ENCODE data around the gene FTCDNL1.

DNA sequence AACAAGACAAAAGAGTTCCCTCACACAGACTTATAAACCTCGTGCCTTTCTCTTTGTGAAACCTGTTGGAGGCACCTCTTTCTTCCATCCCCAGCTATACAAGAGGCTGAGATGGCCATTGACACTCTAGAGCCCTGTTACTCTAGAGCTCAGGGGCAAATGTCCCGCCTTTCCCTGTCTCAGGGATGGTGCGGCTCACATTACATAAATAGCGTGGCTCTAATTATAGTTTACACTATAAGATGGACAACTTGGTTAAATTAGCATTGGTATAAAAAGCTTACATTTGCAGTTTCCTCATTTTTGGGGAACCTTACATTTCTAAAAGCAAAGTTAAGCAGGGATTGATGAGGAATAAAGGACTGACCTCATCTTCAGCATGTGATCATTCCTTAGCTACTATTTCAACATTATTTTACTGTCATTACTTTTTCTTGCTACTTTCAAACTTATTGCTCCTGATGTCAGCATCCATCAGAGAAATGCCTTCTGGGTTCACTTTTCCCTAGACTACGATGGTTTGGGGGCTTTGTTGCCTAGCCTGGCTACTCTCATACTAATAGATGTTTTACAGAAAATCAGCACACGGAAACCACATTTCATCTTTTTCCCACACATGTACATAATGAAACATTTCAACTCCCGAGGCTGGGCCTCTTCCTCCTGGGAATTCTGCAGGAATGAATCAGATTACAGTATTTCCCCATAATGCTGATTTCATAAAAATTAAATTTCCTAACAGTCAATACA is 40.4 kb downstream of the FTCDNL1 start:
- no peak for TF ChIP-seq POLR2A (IDR thresholded peaks at IDR 0.05)
- TF ChIP-seq, protein P1, sequence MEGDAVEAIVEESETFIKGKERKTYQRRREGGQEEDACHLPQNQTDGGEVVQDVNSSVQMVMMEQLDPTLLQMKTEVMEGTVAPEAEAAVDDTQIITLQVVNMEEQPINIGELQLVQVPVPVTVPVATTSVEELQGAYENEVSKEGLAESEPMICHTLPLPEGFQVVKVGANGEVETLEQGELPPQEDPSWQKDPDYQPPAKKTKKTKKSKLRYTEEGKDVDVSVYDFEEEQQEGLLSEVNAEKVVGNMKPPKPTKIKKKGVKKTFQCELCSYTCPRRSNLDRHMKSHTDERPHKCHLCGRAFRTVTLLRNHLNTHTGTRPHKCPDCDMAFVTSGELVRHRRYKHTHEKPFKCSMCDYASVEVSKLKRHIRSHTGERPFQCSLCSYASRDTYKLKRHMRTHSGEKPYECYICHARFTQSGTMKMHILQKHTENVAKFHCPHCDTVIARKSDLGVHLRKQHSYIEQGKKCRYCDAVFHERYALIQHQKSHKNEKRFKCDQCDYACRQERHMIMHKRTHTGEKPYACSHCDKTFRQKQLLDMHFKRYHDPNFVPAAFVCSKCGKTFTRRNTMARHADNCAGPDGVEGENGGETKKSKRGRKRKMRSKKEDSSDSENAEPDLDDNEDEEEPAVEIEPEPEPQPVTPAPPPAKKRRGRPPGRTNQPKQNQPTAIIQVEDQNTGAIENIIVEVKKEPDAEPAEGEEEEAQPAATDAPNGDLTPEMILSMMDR (IDR thresholded peaks at IDR 0.05) = no peak
